Cerebellar cortex (tissue), 1 donor: ENCODE measurements around the gene CNTNAP2.
"Not testable (repeated sequence)": the region's sequence is repeated elsewhere in the genome, so short reads cannot be mapped to it uniquely, and the experiment has no call there.

Experiments used
- DNase-seq: peaks from one replicate; pipeline ENCODE4 v3.0.0-alpha.2; 2015; ENCODE audit warnings: low spot score

CNTNAP2 gene

GRCh38 chr7:147646568-147646967 lies 1530.0 kb downstream of the CNTNAP2 start:
- no peak for DNase-seq

GRCh38 chr7:147650991-147651390 lies 1534.4 kb downstream of the CNTNAP2 start:
- peak; percentile 66 for DNase-seq

- DNase-seq = peak; percentile 50
These were observed 1535.0 kb downstream of the CNTNAP2 start for GRCh38 chr7:147651601-147652000.

GRCh38 chr7:147653456-147653855 lies 1536.9 kb downstream of the CNTNAP2 start:
- no peak for DNase-seq

GRCh38 chr7:147658392-147658967 lies 1541.9 kb downstream of the CNTNAP2 start:
- peak; percentile 91 for DNase-seq

GRCh38 chr7:147659036-147659995 lies 1542.7 kb downstream of the CNTNAP2 start:
- DNase-seq = no peak

GRCh38 chr7:147664541-147664940 lies 1547.9 kb downstream of the CNTNAP2 start:
- no peak for DNase-seq

- DNase-seq = no peak
These were observed 1554.2 kb downstream of the CNTNAP2 start for GRCh38 chr7:147670759-147671158.

GRCh38 chr7:147674705-147675104 lies 1558.1 kb downstream of the CNTNAP2 start:
- no peak for DNase-seq

GRCh38 chr7:147678943-147679342 lies 1562.3 kb downstream of the CNTNAP2 start:
- no peak for DNase-seq

GRCh38 chr7:147681530-147681929 lies 1564.9 kb downstream of the CNTNAP2 start:
- no peak for DNase-seq

- DNase-seq = no peak
These were observed 1584.1 kb downstream of the CNTNAP2 start for GRCh38 chr7:147700702-147701101.

GRCh38 chr7:147707926-147708325 lies 1591.3 kb downstream of the CNTNAP2 start:
- no peak for DNase-seq

- DNase-seq = no peak
These were observed 1592.3 kb downstream of the CNTNAP2 start for GRCh38 chr7:147708871-147709270.

- no peak for DNase-seq
These were observed 1594.8 kb downstream of the CNTNAP2 start for GRCh38 chr7:147711447-147711846.

GRCh38 chr7:147721962-147722830 lies 1605.6 kb downstream of the CNTNAP2 start:
- no peak for DNase-seq

GRCh38 chr7:147723536-147723935 lies 1606.9 kb downstream of the CNTNAP2 start:
- DNase-seq = no peak

GRCh38 chr7:147731311-147731710 lies 1614.7 kb downstream of the CNTNAP2 start:
- no peak for DNase-seq

GRCh38 chr7:147737559-147738214 lies 1621.1 kb downstream of the CNTNAP2 start:
- not testable (repeated sequence) for DNase-seq

GRCh38 chr7:147742301-147742700 lies 1625.7 kb downstream of the CNTNAP2 start:
- DNase-seq = no peak

GRCh38 chr7:147756300-147756699 lies 1639.7 kb downstream of the CNTNAP2 start:
- no peak for DNase-seq
